HG03196 (cell line): ENCODE measurements around the gene HOXB9.

Source experiments
- ATAC-seq: cut with Tn5 transposase; IDR thresholded peaks from one replicate; pipeline ENCODE4 v1.9.1; 2021; ENCODE audit not compliant: unreplicated experiment

Gene HOXB9

DNA sequence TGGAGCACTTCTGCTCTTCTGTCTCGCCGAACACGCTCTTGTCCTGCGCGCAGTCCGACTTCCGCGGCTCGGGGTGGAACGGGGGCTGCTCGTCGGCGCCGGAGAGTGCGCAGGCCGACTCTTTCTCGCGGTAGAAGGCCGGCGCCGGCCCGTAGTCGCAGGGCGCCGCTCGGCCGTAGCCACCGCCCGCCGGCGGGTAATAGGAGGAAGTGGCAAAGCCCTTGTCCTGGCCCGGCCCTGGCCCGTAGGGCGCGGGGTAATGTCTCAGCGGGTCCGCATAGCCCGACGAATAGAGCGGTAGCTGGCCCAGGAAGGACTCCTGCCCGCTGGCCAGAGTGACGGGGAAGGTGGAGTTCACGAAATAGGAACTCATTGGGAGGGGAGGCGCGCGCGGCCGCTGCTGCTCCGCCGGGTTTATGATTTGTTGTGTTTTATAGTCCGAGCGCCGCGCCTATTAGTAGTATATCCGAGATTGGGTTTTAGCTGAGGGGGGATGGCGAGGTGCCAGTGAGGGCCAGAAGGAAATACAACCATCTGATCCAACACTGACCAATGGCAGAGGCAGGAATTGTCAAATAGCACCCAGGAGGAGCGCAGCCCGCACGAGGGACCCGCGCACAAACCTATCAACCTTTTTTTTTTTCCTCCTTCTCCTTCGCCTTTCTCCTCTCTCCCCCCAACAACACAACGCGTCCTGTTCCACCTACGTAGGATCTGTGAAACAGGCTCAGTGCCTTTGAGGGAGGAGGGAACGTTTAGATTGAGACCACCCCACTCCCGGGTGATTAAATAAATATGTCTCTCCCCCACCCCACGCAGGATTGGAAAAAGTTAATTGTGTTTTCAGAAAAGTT lies 28.2 kb downstream of the HOXB9 start:
- no peak for ATAC-seq

DNA sequence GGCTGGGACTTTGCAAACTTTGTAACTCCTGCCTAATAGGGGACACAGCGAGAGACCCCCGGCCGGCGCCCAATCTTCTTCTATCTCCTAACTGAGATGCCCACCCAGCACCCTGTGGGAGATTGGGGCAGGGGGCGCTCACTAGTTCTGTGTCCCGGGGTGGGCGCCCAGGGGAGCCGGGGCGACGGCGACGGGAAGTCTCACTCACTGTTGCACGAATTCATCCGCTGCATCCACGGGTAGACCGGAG lies 28.7 kb downstream of the HOXB9 start:
- ATAC-seq = no peak

DNA sequence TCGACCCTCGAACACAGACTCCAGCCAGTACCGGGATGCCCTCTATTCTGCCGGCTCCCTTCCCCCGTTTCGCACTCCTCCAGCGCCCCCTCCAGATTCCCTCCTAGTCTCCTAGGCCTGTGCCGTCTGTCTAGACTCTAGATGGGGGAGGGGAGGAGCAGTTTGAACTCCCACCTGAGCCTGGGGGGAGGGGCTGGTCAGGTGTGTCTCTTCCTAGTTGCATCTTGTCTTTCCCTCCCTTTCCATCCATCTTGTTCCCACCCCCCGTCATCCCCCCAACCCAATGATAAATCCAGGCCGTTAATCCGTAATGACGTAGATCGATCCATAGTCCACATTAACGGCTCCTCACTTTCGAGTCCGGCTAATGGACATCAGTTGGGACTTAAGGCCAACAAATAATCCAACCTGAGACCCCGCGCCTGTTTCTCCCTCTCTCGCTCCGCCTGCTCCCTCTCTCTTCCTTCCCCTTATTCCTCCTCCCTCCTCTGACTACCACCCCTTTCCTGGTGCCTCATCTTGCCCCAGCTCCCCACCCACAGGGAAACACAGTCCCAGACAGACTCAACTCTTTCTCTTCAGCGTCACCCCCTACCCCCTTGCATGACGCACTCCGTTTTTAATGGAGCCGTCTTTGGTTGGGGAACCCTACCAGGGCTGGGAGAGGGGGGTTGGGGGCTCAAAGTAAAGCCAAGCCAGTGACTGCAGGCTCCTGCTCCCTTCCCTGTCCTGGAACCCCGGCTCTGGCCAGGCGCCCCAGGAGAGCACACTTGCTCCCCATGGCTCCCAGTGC lies 29.2 kb downstream of the HOXB9 start:
- no peak for ATAC-seq

DNA sequence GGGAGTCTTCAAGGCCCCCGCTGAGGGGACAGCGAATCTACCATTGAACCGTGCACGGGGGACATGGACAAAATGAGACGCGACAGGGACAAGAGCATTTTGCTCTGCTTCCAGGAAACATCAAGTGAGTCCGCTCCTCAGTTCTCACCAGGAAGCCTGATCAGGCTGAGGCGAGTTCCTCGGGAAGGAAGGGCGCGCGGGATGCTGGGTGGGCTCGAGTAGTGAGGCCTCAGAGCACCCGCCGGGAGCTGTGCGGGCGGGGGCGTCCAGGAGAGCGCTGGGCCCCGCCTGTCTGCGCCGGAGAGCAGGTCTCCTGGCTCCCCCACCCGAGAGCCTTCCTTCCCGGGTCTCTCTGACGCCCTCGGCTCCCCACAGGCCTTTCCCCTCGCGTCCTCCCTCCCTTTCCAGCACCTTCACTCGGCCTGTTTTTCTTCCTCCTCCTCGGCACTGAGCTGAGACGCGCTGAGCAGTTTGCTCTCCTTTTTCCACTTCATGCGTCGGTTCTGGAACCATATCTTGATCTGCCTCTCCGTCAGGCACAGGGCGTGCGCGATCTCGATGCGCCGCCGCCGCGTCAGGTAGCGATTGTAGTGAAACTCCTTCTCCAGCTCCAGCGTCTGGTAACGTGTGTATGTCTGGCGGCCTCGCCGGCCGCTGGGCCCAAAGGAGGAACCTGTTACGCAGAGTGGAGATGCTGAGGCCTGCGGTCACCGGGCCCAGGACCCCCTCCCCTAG lies 30.0 kb downstream of the HOXB9 start:
- ATAC-seq = no peak

DNA sequence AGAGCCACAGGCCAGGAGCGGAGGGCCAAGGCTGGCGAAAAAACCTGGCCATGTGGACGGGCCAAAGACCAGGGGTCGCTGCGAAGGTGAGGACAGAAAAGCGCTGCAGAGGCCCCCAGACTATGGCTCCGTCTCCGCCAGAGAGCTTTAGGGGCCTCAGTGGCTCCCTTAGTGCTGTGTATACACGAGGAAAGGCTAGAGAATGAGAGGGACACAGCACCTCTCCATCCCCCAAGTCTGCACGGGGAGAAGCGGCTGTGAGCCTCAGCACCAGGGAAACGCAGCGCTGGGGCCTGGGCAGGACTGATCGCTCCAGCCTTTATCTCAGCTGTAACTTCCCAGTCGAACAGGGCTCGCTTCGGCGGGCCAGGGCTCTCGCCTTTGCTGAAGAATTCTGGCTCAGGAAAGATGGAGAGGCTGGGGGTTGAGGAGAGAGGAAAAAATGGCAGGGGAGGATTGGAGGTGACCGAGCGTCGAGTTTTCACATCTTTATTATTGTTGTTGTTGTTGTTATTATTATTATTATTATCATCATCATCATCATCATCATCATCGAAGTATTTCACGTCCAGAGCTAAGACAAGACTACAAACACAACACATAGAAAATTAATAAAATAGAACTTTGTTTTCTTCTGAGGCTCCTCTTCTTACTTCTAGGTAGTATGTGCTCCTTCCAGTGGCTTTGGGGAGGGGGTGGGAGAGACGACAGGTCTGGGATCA lies 30.7 kb downstream of the HOXB9 start:
- ATAC-seq = no peak

DNA sequence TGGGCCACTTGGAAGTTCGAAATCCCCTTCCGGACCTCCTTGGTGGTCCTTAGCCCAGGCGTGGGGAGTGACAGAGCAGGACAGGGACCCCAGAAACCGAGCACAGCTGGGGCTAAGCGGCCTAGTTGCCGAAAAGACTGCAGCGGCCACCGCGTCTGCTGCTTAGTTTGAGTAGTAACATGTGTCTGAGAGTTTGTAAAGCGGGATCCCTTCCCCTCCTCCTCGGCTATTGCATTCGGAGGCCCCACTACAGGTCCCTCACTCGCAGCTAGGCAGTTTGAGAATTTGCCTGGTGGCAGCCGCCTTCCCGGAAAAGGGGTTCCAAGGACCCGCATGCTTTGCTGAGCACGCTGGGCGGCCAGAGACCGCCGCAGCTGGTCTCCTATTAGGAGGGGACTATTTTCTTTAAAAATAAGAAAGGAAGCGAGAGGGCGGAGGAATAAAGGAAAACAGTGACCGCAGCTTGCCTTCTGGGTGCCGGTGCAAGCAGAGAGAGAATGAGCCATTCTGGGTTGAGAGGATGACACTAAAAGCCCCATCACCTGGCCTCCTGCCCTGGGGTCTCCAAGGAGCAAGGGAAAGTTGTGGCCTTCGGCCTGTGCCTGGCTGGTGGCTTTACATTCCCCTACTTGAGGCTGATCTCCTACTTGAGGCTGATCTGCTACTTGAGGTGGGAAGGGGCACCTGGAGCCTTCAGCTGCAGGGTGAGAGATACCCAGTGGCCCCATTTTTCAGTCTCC lies 31.4 kb downstream of the HOXB9 start:
- ATAC-seq = no peak

DNA sequence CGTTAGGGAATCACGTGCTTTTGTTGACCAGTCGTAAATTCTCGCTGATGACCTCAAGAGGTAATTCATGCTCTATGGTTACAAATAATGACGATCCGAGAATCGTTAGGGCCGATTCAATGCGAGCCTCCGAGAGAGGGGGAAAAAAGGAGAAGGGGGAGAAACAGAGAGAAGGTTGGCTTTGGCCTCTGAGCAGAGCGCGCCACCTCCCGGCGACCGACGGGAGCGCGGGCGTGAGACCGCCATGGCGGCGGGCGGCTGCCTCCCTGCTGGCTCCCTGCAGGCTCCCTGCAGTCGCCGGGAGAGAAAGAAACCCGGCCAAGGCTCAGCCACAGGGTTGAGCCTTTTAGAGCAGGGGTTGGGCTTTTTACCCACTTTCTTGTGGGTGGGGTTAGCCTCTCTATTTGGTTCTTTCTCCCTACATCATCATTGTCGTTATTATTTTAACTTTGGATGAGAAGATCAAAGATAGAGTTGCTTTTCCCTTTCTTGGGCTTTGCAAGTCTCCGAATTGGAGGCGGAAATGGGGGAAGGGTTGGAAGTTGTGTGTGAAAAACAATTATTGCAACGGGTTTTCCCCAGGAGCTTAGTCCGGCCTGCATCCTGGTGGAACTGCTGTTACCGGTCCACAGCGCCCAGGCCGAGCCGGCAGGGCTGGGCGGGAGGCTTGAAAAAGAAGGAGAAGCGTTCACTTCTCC lies 32.2 kb downstream of the HOXB9 start:
- ATAC-seq = peak; percentile 40

DNA sequence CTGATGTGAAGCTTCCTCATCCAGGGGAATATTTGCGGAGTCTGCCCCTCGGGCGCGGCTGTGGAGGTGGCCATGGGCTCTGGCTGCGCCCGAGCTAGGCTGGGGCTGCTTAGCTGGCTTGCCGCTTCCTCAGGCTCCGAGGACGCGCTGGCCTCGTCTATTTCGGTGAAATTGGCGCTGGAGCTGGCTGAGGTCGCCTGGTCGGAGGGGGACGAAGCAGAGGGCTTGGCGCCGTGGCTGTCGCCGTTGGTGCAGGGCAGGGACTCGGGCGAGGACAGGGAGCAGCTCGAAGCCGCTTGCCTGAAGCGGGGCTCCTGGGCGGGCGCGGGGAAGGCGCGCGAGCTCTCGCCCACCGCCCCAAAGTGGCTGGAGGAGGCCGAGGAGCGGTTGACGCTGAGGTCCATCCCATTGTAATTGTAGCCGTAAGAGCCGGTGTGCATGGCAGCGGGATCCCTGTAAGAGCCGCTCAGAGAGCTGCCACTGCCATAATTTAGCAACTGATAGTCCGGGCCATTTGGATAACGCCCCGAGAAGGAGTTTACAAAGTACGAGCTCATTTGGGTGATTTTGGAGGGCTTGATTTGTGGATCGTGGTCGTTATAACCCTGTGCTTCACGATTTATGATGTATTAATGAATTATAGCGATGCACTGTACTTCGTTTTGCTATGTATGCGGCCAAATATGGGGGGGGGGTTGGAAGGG lies 32.9 kb downstream of the HOXB9 start, which contains the start of gene HOXB5:
Gene HOXB5, minus strand, starts transcription at position 654 of the 704 bp plus-strand sequence. Its CDS starts 97 bp downstream, at position 557.
- no peak for ATAC-seq

DNA sequence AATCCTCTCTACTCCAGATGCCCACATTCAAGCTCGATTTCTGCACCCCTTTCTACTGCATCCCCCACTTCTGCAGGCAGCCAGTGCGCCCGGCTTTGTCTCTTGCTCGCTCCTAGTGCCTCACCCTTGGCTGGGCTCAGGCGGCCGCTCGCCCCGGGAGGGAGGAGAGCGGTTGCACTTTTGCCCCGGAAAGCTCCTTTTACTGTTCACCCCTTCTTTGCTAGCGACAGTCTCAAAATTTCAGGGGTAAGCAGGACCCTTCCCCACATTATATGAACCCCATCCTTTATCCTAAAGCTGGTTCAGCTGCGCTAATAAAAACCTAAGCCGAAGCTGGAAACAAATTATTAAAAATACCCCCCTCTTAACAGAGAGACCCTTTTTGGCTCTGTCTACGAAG lies 33.6 kb downstream of the HOXB9 start:
- ATAC-seq = no peak

DNA sequence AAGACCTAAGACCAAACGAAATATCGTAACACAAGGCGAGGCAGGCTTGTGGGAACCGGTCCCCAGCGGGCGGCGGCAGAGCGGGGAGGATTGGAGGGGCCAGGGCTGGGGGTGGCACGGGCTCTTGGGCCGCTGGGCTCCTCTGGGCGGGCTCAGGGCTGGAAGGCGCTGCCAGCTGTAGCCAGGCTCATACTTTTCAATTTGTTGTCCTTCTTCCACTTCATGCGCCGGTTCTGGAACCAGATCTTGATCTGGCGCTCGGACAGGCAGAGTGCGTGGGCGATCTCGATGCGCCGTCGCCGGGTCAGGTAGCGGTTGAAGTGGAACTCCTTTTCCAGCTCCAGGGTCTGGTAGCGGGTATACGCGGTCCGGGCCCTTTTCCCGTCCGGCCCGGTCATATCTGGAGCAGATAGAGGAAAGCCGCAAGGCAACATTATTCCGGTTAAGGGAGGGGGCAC lies 34.1 kb downstream of the HOXB9 start:
- ATAC-seq = no peak

DNA sequence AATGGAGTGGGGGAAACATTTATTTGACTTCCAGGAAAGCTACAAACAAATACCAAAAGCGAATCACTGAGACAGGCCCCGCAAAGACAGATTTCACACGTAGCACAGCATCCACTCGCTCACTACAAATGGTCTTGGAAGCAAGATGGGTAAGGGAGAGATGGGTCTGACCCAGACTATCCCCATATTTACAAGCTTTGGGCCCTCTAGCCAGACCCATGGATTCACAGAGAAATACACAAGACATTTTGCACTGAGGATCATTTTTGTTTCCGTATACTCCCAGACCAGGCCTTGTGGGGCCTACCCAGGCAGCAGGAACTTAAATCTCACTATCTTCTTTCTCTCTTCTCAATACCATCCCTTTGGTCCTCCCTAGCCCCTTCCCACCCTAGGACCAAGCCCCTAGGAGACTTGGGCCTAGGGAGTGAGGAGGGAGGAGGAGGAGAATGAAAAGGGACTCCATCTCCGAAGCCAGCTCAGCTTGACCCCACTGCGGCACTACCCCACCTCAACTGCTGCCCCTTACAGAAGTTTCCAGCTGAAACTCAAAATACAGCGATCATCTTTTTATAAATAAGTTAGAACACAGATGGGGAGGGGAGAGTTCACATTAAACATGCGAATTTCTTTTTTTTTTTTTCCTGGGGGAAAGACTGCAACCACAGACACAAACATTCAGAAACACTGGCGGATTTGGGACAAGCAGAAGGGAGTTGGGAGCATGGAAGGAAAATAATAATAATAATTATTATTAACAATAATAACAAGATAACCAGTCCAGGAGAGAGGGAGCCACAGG lies 34.7 kb downstream of the HOXB9 start:
- no peak for ATAC-seq

DNA sequence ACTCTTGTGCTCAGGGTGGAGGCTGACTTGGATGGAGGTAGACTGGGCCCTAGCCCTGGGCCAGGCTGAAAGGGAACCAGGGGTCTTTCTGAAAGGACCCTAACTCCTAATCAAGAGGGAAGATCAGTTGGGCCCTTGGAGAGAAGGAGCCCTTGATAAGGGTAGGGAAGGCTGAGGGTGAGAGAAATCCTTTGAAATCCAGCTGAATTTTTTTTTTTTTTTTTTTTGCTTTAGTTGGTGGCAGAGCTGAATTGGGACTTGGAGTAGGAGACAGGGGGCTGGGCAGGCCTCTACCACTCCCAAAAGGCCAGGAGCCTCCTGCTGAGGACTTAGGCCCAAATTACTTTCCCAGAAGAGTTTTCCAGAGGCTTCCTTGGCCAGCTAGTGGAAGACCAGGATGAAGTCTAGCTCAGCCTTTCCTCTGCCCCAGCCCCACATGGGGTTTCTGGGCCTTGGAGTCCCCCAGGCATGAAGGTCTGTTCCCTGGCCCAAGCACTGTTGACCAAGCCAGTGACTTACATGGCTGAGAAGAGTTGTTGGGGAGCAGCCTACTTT lies 35.5 kb downstream of the HOXB9 start:
- no peak for ATAC-seq

DNA sequence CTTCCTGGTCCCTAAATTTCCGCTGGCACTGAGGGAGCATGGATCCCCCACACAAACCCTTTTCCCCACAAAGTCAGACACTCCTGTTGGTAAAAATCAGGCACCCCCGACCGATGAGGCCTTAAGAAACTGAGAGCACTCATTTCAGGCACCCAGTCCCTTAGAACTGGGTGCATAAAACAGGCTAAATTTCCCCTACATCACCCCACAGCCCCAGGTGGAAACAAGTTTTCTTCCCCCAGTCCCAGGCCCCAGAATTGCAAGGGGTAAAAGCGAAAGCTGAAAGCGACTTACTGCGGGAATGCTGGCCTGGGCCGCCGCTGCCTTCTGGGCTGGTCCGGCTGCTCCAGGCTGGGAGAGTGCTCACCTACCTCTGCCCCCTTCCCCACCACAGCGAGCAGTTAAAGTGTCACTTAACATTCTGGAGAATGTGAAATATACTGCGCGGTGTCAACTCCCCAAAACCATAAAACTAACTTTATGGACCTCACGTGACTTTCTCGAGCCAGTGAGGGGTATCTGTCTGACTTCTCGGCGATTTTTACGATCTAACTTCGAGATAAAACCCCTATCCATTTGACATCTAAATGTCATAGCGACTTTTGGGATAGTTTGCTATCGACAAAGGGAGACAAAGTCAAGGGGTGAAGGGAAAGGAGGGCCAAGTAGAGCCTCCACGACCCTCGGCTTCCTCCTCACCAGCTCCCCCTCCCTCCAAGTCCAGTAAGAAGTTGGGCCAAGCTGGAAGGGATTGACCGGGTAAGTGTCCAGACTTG lies 36.1 kb downstream of the HOXB9 start, which contains the start of gene HOXB3:
Gene HOXB3, minus strand, starts transcription at position 411 of the 776 bp plus-strand sequence. CDS start 37,767 bp downstream, outside the sequence.
- ATAC-seq = no peak

DNA sequence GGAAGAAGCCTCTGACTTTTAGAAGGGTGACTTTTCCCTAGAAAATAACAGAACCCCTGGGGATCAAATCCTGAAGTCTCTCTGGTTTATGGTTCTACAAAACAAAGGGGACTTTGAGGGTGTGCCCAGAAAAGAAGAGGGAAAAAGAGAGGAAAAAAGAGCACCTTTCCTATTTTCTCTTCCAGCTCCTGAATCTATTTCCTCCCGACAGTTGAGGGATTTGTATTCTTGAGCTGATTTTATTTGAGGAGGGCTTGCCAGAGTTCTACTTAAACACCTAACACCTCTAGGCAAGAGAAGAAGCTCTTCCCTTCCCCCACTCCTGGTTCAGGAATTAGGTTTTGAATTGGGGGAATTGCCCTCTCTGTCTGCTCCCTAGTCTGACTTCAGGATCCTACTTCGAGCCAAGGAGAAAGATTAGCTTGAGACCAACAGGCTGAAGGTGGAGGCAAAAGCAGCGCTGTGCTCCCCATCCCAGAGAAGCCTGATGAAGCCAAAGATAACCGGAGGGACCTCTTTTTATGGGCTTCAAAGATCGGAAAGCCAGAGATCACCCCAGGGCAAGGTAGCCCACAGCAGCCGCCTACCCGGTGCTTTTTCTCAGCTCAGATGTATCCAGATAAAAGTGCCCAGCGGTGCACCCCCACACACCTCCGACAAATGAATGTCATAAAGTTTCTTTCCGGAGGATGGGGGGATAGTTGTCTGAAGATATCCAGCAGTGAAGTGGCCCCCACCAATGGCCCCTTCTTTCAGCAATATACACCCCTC lies 36.9 kb downstream of the HOXB9 start:
- ATAC-seq = no peak

DNA sequence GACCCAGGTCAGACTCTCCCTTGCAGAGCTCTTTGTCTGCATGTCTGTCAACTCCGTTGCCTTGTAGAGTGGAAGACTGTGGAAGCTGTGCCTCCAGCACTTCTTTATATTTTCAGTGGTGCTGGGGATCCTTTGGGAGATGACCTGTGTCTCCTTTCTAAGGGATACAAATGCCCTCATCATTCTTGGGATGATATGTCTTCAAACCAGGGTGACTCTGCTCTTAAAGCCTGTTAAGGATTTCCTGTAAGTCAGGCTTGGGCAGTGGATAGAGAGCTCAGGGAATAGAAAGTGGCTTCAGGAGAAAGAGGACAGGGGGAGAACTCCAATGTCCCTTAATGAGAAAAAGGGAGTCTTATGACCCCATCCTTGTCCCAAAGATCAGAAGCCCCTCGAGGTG lies 37.6 kb downstream of the HOXB9 start:
- no peak for ATAC-seq

DNA sequence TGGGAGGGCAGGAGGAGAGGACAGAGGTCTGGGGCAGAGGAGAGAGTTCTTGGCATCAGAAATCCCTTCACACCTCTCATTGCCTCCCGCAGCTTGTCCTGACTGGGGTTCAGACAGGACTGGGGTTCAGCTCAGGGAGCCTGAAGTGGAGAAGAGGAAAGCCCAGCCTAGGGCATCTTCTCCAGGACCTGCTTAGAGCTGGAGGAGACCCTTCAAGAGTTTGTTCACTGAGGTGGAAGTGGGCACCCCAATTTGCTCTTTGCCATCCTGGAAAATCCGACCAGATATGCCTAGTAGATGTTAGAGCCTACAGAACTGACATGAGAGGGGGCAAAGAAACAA lies 38.1 kb downstream of the HOXB9 start:
- no peak for ATAC-seq
